Smooth muscle cell (in vitro differentiated cells): ENCODE results near the gene SLC25A53. TPM values are rescaled to one million over a fixed set of nuclear protein-coding genes. Genes with fewer than 3 reads are reported as not detected.

Experiments
- DNase-seq: peaks from one replicate; lab custom pipeline; 2025; ENCODE audit not compliant: unreplicated experiment; lab: John Stamatoyannopoulos, UW
- H2AFZ ChIP-seq: fragments of 200-600 bp; sonication (generic); 2 replicates; pipeline ENCODE4 v1.6.0; 2016; ENCODE audit warnings: antibody characterized with exemption, low read depth, mild to moderate bottlenecking
- H3F3A ChIP-seq: fragments of 200-600 bp; sonication (generic); 2 replicates; pipeline ENCODE4 v1.6.0; 2017; ENCODE audit warnings: antibody characterized with exemption, low read depth
- H3K27ac ChIP-seq: fragments of 200-600 bp; sonication (generic); 2 replicates; pipeline ENCODE4 v1.5.1; 2016; ENCODE audit warnings: low read depth, mild to moderate bottlenecking
- H3K27me3 ChIP-seq: fragments of 200-600 bp; sonication (generic); 2 replicates; pipeline ENCODE4 v1.6.1; 2016; ENCODE audit warnings: low read depth, mild to moderate bottlenecking
- H3K36me3 ChIP-seq: fragments of 200-600 bp; sonication (generic); 2 replicates; pipeline ENCODE4 v1.5.1; 2016; ENCODE audit warnings: low read depth
- H3K4me1 ChIP-seq: fragments of 200-600 bp; sonication (generic); 2 replicates; pipeline ENCODE4 v1.5.1; 2016; ENCODE audit warnings: low read depth
- H3K4me2 ChIP-seq: fragments of 200-600 bp; sonication (generic); 2 replicates; pipeline ENCODE4 v1.6.0; 2016; ENCODE audit warnings: mild to moderate bottlenecking
- H3K4me3 ChIP-seq: fragments of 200-600 bp; sonication (generic); 2 replicates; pipeline ENCODE4 v1.5.1; 2016; ENCODE audit warnings: mild to moderate bottlenecking
- H3K79me2 ChIP-seq: fragments of 200-600 bp; sonication (generic); 2 replicates; pipeline ENCODE4 v1.6.0; 2016; ENCODE audit warnings: low read depth, mild to moderate bottlenecking
- H3K9ac ChIP-seq: fragments of 200-600 bp; sonication (generic); 2 replicates; pipeline ENCODE4 v1.6.0; 2016; ENCODE audit warnings: low read depth
- H3K9me3 ChIP-seq: fragments of 200-600 bp; sonication (generic); replicated peaks from 2 replicates; pipeline ENCODE4 v1.5.1; 2016; ENCODE audit warnings: low read depth
- H4K20me1 ChIP-seq: fragments of 200-600 bp; sonication (generic); 2 replicates; pipeline ENCODE4 v1.6.0; 2016; ENCODE audit warnings: low read depth
- WGBS: methylation state at CpG from one replicate; pipeline ENCODE4 v1.1.7; 2016; ENCODE audit warnings: low lambda C conversion rate; 5-methylcytosine and 5-hydroxymethylcytosine counted together
- polyA plus RNA-seq: library from polyadenylated mRNA; unstranded; fragments of >200 nt; fragmentation: Nextera tagmentation; extraction: Ambion mirVana; gene quantifications from 2 replicates; pipeline ENCODE4 v1.2.1, GENCODE V29; 2016
- total RNA-seq: library from RNA; depleted of rRNA; stranded (reverse); fragments of >200 nt; gene quantifications from 2 replicates; pipeline ENCODE4 v1.2.3, GENCODE V29; 2014
- TF ChIP-seq, protein P1 (sequence below): fragments of 200-600 bp; sonication (generic); IDR thresholded peaks from 2 replicates; pipeline ENCODE4 v1.5.1; 2017; ENCODE audit warnings: borderline replicate concordance, mild to moderate bottlenecking, antibody characterized with exemption; ENCODE audit not compliant: insufficient read depth, poor library complexity, severe bottlenecking

Gene SLC25A53, protein sequence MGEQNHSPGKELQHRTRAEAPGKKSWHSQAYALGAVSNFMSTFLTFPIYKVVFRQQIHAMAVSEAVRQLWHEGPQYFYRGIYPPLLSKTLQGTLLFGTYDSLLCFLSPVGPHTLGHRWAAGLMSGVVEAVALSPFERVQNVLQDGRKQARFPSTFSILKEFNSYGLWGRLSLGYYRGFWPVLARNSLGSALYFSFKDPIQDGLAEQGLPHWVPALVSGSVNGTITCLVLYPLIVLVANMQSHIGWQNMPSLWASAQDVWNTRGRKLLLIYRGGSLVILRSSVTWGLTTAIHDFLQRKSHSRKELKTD
- total RNA-seq (0.18 and 8.9 TPM in 2 replicates), polyA plus RNA-seq (2.0 and 3.4 TPM in 2 replicates)

DNA sequence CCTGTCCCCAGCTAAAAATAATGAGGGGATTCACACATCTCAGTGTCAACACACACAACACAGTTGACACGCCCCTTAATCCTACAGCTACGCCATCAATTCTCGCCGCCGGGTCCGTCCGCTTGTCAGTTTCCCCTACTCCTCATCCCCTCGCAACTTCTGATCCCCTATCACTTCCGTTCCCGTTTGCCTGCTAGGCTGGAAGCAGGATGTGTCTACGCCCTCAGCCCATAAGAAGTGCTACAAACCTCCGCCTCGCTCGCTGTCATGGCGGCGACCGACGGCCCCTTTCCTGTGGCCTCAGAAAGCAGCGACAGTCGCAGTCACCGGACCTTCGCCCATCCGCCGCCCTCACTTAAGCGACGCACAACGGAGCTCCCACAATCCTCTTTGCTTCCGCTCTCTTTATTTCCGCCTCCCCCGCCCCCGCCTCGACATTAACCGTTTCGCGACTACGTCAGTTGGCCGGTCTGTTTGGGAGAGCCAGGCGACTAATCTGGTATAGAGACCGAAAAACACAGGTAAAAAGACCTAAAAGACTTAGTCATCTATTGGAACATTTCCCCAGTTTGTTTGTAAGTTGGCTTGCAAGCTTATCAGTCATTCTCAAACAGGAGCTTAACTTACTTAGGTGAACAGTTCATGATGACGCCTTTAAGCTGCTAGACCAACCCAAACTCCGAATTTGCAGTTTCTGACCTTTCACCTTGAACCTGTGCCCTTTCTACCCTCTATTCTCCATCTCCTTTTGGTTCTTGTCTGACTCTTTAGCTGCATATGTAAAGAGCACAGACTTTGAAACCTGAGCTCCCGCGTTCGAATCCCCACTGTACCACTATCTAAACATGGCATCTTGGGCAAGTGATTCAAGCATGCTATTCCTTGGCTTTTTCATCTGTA is at the start of gene SLC25A53:
Gene SLC25A53 (minus strand): TSS at position 380 of the 900 bp plus-strand sequence. CDS start 51,752 bp downstream, outside the sequence.
- H3K4me1 ChIP-seq = no peaks in the 10 kb centered on the region
- peak within 1 kb of the TSS; percentile 63 for H3K4me3 ChIP-seq
- peak within 1 kb of the TSS; percentile 92 for H3K27ac ChIP-seq
- no peaks in the 10 kb centered on the region for H3K36me3 ChIP-seq
- peak within 1 kb of the TSS; percentile 85 for H3K9ac ChIP-seq
- H3K27me3 ChIP-seq = no peaks in the 10 kb centered on the region
- H3F3A ChIP-seq = no peaks in the 10 kb centered on the region
- TF ChIP-seq, protein P1, sequence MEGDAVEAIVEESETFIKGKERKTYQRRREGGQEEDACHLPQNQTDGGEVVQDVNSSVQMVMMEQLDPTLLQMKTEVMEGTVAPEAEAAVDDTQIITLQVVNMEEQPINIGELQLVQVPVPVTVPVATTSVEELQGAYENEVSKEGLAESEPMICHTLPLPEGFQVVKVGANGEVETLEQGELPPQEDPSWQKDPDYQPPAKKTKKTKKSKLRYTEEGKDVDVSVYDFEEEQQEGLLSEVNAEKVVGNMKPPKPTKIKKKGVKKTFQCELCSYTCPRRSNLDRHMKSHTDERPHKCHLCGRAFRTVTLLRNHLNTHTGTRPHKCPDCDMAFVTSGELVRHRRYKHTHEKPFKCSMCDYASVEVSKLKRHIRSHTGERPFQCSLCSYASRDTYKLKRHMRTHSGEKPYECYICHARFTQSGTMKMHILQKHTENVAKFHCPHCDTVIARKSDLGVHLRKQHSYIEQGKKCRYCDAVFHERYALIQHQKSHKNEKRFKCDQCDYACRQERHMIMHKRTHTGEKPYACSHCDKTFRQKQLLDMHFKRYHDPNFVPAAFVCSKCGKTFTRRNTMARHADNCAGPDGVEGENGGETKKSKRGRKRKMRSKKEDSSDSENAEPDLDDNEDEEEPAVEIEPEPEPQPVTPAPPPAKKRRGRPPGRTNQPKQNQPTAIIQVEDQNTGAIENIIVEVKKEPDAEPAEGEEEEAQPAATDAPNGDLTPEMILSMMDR = no peak
- H2AFZ ChIP-seq = peak within 1 kb of the TSS; percentile 51
- 42% methylated on average over 44 of the region's 44 CpGs for WGBS
- DNase-seq = peak; percentile 27
- no peaks in the 10 kb centered on the region for H4K20me1 ChIP-seq
- H3K4me2 ChIP-seq = peak within 1 kb of the TSS; percentile 92
- no peaks in the 10 kb centered on the region for H3K9me3 ChIP-seq
- no peaks in the 10 kb centered on the region for H3K79me2 ChIP-seq

DNA sequence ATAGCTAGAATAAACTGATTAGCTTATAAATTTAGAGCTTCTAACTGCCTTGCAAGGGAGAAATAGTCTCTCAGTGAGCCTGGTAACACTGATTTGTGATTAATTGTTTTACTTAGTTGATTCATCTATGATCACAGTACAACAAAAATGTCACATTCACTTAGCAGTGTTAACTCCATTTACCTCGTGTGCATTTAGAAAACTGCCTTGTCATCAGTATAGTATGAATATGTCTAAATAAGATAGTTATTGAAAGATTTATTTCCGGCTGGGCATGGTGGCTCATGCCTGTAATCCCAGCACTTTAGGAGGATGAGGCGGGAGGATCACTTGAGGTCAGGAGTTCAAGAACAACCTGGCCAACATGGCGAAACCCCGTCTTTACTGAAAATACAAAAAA is 48.7 kb upstream of the SLC25A53 start:
- no peak overlapping the region for H3K27ac ChIP-seq
- H3K4me3 ChIP-seq = no peak overlapping the region
- H3K9ac ChIP-seq = no peak overlapping the region
- H3K79me2 ChIP-seq = no peaks in the 10 kb centered on the region
- TF ChIP-seq, protein P1 = no peak
- no peaks in the 10 kb centered on the region for H3F3A ChIP-seq
- H2AFZ ChIP-seq = no peak overlapping the region
- no peaks in the 10 kb centered on the region for H3K27me3 ChIP-seq
- no peaks in the 10 kb centered on the region for H3K4me1 ChIP-seq
- no peaks in the 10 kb centered on the region for H3K9me3 ChIP-seq
- no peak for DNase-seq
- H4K20me1 ChIP-seq = no peaks in the 10 kb centered on the region
- 78% methylated on average over 5 of the region's 5 CpGs for WGBS
- H3K4me2 ChIP-seq = no peak overlapping the region
- no peaks in the 10 kb centered on the region for H3K36me3 ChIP-seq

DNA sequence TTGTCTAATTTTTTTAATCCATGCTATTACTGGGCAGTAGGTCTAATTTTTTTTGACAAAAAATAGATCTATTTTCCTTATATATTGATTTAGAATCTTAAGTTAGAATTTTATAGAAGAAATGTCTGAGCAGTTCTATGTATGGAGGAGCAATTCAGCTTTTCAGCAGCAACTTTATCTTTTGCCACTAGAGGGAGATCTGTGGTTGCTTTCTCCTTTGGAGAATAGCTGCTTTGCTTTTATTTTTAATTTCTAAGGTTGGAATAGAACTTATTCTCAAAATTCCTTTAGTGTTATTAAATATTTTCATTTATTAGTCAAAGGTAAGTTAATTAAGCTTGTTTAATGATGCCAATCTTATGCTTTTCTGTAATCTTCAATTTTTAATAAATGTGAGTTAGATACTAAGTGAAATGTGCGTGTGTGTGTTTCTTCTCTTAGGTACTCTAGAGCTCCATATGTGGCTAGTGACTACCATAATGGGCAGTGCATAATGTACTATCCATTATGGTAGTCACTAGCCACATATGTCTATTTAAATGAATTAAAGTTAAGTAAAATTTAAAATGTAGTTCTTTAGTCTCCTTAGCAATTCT is 38.8 kb upstream of the SLC25A53 start:
- no peak for DNase-seq
- 84% methylated on average over 1 of the region's 1 CpG for WGBS
- no peak overlapping the region for H3K4me3 ChIP-seq
- peaks cover 4% of the 10 kb centered on the region for H4K20me1 ChIP-seq
- H3K27me3 ChIP-seq = no peaks in the 10 kb centered on the region
- H2AFZ ChIP-seq = no peak overlapping the region
- TF ChIP-seq, protein P1 = peak; percentile 70
- no peaks in the 10 kb centered on the region for H3K4me1 ChIP-seq
- no peaks in the 10 kb centered on the region for H3K9me3 ChIP-seq
- H3K4me2 ChIP-seq = no peak overlapping the region
- H3K27ac ChIP-seq = no peak overlapping the region
- no peaks in the 10 kb centered on the region for H3K79me2 ChIP-seq
- H3F3A ChIP-seq = no peaks in the 10 kb centered on the region
- H3K36me3 ChIP-seq = peaks cover 9% of the 10 kb centered on the region
- no peak overlapping the region for H3K9ac ChIP-seq
